Stimulated activated CD8-positive, alpha-beta memory T cell treated with anti-CD3 and anti-CD28 coated beads, Interleukin-15, amount 100 ng/mL, for 48 hours (primary cell): Measurements from ENCODE around the gene LIPK.

ENCODE experiments used
- DNase-seq, 2 donors: peaks; one replicate each; pipeline ENCODE4 v3.0.0-alpha.2; 2020; ENCODE audit warnings: low read depth in 2 of 2

The LIPK gene

DNA sequence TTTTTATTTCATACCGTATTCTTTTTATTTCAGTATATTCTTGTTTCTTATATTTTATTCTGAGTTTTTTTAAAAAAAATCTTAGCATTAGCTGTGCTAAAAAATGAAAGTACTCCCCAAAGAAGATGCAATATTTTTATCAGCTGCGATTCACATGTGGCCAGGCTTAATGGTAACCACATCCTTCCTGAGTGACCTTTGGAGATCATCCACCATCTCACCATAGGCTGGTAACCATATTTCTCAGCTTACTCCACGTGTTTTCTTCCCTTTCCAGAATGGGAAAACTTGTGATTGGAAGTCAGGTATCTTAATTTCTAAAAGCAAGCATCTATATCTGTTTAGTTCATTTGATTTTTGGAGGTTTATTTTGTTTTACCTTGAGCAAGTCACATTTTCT, 77.7 kb downstream of the LIPK start:
- DNase-seq: no peak

- DNase-seq: no peak
Measured at GRCh38 chr10:88786032-88786770, 80.2 kb downstream of the LIPK start.

DNA sequence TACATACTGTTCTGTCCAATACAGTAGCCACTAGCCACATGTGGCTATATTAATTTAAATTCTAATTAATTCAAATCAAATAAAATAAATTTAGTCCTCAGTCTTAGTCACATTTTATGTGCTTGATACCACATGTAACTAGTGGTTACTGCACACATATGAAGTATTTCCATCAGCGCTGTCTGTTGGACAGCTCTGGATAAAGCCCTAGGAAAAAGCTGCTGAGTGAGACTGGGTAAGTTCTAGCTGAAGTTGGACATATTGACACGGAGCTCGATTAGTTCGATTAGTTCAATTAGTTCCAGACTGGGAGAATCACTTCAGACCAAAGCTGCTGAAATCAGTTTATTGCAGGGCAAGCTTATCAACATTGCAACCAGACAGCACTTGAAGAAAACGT, 81.4 kb downstream of the LIPK start:
- DNase-seq: no peak

GRCh38 chr10:88788924-88789323, 82.9 kb downstream of the LIPK start:
- no peak for DNase-seq

GRCh38 chr10:88791924-88792323, 85.9 kb downstream of the LIPK start:
- no peak for DNase-seq

GRCh38 chr10:88792661-88793060, 86.6 kb downstream of the LIPK start:
- DNase-seq: no peak

DNA sequence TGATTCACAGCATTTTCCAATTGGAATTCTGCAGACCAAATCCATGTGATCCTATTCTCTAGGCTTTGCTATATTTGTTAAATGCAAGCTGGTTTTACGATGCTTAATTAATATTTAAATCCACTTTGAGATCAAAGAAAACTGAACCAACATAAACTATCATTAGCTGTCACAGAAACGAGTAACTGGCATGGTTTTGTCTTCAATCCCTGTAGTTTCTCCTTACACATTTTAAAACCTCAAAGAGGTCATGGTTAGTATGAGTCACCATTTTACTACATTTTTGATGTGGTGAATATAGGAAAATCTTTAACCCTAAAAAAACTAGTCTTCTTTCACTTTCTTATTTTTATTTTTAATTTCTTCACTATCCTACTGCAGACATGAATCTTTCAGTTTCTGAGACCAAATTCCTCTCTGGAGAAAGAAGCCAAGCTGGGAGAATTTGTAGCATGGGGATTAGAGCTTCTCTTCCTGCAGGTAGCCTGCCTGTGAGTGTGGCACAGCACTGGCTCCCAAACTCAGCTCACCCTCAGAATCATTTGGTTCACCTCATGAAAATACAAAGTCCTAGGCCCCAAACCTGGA, 87.8 kb downstream of the LIPK start:
- DNase-seq: no peak

GRCh38 chr10:88794731-88795130, 88.7 kb downstream of the LIPK start:
- DNase-seq: no peak

- peak in 1 of 2 donors; percentile 25 for DNase-seq
Measured at GRCh38 chr10:88800152-88801125, 94.4 kb downstream of the LIPK start.
